Measurements from ENCODE around the gene LPCAT1. TPM values are rescaled to one million over a fixed set of nuclear protein-coding genes. Genes with fewer than 3 reads are reported as not detected.

Gene LPCAT1
- total and polyA plus RNA-seq, 2 experiments from 2014 or later = 78.0 to 255 TPM

DNA sequence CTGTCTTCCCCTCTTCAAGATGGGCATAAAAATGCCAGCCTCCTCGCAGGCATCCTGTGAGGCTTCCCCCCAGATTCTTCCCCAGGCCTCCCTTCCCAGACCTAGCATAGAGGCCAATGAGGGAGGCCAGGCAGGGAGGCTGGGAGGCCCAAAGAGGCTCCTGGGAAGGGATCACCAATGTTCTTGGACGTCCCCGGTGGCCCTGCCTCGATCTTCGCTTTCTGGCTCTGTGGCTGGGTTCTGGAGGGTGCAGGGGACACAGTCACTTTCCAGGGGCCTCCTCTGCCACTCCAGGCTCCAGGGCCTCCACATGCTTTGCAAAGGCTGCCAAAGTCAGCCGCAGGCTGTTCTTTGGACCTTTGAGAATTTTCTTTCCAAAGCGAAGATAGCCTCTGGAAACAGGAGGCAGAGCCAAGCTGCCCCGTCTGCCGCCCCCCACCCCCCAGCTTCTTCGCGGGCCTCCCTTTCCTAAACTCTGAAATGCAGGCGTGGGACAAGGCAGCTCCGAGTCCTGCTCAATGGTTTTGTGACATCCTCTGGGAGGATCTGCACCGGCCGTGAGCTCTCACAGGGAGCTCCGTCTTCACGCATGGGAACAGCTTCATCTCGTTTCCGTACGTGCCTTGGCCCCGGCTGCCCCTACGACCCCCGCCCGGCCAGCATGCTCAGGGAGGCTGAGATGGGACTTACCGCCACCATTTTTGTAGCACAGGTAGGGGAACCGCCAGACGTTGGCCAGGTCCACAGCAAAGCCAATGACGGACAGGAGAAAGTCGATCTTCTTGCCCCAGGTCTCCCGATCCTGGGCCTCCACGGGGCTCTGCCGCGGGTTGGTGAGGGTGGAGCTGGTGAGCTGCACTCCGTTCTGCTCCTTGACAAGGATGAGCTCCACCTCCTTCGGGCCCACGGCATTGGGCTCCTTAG is 81.3 kb downstream of the LPCAT1 start (continued):
- TF ChIP-seq, protein P1, sequence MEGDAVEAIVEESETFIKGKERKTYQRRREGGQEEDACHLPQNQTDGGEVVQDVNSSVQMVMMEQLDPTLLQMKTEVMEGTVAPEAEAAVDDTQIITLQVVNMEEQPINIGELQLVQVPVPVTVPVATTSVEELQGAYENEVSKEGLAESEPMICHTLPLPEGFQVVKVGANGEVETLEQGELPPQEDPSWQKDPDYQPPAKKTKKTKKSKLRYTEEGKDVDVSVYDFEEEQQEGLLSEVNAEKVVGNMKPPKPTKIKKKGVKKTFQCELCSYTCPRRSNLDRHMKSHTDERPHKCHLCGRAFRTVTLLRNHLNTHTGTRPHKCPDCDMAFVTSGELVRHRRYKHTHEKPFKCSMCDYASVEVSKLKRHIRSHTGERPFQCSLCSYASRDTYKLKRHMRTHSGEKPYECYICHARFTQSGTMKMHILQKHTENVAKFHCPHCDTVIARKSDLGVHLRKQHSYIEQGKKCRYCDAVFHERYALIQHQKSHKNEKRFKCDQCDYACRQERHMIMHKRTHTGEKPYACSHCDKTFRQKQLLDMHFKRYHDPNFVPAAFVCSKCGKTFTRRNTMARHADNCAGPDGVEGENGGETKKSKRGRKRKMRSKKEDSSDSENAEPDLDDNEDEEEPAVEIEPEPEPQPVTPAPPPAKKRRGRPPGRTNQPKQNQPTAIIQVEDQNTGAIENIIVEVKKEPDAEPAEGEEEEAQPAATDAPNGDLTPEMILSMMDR (conservative IDR thresholded peaks at IDR 0.05; ENCODE audit: low read depth in 2 of 2) = no peak
- TF ChIP-seq, protein P2, sequence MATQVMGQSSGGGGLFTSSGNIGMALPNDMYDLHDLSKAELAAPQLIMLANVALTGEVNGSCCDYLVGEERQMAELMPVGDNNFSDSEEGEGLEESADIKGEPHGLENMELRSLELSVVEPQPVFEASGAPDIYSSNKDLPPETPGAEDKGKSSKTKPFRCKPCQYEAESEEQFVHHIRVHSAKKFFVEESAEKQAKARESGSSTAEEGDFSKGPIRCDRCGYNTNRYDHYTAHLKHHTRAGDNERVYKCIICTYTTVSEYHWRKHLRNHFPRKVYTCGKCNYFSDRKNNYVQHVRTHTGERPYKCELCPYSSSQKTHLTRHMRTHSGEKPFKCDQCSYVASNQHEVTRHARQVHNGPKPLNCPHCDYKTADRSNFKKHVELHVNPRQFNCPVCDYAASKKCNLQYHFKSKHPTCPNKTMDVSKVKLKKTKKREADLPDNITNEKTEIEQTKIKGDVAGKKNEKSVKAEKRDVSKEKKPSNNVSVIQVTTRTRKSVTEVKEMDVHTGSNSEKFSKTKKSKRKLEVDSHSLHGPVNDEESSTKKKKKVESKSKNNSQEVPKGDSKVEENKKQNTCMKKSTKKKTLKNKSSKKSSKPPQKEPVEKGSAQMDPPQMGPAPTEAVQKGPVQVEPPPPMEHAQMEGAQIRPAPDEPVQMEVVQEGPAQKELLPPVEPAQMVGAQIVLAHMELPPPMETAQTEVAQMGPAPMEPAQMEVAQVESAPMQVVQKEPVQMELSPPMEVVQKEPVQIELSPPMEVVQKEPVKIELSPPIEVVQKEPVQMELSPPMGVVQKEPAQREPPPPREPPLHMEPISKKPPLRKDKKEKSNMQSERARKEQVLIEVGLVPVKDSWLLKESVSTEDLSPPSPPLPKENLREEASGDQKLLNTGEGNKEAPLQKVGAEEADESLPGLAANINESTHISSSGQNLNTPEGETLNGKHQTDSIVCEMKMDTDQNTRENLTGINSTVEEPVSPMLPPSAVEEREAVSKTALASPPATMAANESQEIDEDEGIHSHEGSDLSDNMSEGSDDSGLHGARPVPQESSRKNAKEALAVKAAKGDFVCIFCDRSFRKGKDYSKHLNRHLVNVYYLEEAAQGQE (IDR thresholded peaks at IDR 0.05; ENCODE audit: unreplicated experiment) = no peak
- TF ChIP-seq JUNB (IDR thresholded peaks at IDR 0.05; ENCODE audit: unreplicated experiment) = no peak
- no peak for TF ChIP-seq STAT1 (IDR thresholded peaks at IDR 0.05; ENCODE audit: unreplicated experiment)
- TF ChIP-seq, protein P3, sequence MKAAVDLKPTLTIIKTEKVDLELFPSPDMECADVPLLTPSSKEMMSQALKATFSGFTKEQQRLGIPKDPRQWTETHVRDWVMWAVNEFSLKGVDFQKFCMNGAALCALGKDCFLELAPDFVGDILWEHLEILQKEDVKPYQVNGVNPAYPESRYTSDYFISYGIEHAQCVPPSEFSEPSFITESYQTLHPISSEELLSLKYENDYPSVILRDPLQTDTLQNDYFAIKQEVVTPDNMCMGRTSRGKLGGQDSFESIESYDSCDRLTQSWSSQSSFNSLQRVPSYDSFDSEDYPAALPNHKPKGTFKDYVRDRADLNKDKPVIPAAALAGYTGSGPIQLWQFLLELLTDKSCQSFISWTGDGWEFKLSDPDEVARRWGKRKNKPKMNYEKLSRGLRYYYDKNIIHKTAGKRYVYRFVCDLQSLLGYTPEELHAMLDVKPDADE (IDR thresholded peaks at IDR 0.05) = no peak
- no peak for TF ChIP-seq ZNF331 (CRISPR knock-in tag; IDR thresholded peaks at IDR 0.05; ENCODE audit: low read depth)
- TF ChIP-seq NANOG (IDR thresholded peaks at IDR 0.05; ENCODE audit: borderline replicate concordance) = no peak

DNA sequence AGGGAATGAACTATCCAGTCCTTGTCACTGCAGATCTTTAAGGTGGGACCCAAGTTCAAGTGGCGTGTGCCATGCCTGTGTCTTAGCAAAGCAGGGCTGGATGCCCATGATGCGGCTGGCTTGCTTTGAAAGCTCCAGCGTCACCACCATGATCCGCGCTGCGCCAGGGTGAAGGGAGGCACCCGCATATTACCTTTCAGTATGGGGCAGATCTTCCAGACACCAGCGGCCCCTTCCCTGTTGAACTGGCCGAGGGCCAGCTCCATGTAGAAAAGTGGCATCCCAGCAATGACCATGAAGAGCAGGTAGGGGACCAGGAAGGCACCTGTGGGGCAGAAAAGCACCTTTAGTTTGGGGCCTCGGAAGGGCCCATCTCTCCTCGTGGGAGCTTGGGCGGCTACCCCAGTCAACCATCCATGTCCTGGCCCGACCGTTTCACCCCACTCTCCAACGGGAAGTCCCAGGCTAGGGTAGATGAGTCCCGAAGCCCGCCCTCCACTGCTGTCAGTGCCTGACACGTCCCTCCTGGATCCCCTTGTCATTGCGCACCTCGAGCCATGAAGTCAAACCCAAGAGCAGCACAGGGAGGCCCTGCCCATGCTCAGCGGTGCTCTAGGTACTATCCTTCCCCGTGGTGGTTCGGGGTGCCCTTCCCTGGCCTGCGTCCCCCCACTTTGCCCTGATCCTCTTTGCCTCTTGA is 82.4 kb downstream of the LPCAT1 start:
- Histone ChIP-seq H3K27me3 (ENCODE audit: insufficient read depth) (peaks cover 40% of the 10 kb centered on the region), H3F3A (replicated peaks; ENCODE audit: low read depth) (no peaks in the 10 kb centered on the region), H3K4me1 (ENCODE audit: insufficient read depth) (no peaks in the 10 kb centered on the region), H3K36me3 (ENCODE audit: insufficient read depth) (no peaks in the 10 kb centered on the region), H4K20me1 (replicated peaks; ENCODE audit: insufficient read depth) (peaks cover 6% of the 10 kb centered on the region), H3K27ac (ENCODE audit: low read depth) (no peak overlapping the region), H3K4me3 (no peak overlapping the region), H3K79me2 (replicated peaks; ENCODE audit: insufficient read depth) (no peaks in the 10 kb centered on the region), H2AFZ (no peak overlapping the region), H3K4me2 (no peak overlapping the region), H3K9me2 (ENCODE audit: insufficient read depth) (peaks cover 8% of the 10 kb centered on the region)
- peaks cover 4% of the 10 kb centered on the region; the same call in 1 of the 3 replicates for H3K4me1 Mint-ChIP-seq
- peaks cover 41% of the 10 kb centered on the region for H3K27me3 Mint-ChIP-seq (ENCODE audit: insufficient read depth, low read depth, poor library complexity)
- no peak overlapping the region for H3K27ac Mint-ChIP-seq
- no peak overlapping the region for H3K4me3 Mint-ChIP-seq
- DNase-seq (ENCODE audit: low spot score) = no peak
- no peak for ATAC-seq
- peaks cover 3% of the 10 kb centered on the region; the same call in 2 of the 3 replicates for H3K9me3 Mint-ChIP-seq
- H3K36me3 Mint-ChIP-seq (ENCODE audit: low read depth) = no peaks in the 10 kb centered on the region; the same call in 2 of the 3 replicates
- no peak for TF ChIP-seq ZNF331 (CRISPR knock-in tag; IDR thresholded peaks at IDR 0.05; ENCODE audit: low read depth)
- no peak for TF ChIP-seq CREB1 (CRISPR knock-in tag; IDR thresholded peaks at IDR 0.05; ENCODE audit: low read depth)
- TF ChIP-seq, protein P2 (IDR thresholded peaks at IDR 0.05; ENCODE audit: unreplicated experiment) = no peak
- TF ChIP-seq, protein P3 (IDR thresholded peaks at IDR 0.05) = no peak
- TF ChIP-seq NANOG (IDR thresholded peaks at IDR 0.05; ENCODE audit: borderline replicate concordance) = no peak
- no peak for TF ChIP-seq JUNB (IDR thresholded peaks at IDR 0.05; ENCODE audit: unreplicated experiment)
- TF ChIP-seq POLR2AphosphoS5 (IDR thresholded peaks at IDR 0.05; ENCODE audit: low read depth) = no peak
- no peak for TF ChIP-seq STAT1 (IDR thresholded peaks at IDR 0.05; ENCODE audit: unreplicated experiment)
- TF ChIP-seq, protein P1 (conservative IDR thresholded peaks at IDR 0.05; ENCODE audit: low read depth in 2 of 2) = no peak

Measured in GM23338 (cell line).